ENCODE results near the gene ZNF367.

ZNF367 gene

DNA sequence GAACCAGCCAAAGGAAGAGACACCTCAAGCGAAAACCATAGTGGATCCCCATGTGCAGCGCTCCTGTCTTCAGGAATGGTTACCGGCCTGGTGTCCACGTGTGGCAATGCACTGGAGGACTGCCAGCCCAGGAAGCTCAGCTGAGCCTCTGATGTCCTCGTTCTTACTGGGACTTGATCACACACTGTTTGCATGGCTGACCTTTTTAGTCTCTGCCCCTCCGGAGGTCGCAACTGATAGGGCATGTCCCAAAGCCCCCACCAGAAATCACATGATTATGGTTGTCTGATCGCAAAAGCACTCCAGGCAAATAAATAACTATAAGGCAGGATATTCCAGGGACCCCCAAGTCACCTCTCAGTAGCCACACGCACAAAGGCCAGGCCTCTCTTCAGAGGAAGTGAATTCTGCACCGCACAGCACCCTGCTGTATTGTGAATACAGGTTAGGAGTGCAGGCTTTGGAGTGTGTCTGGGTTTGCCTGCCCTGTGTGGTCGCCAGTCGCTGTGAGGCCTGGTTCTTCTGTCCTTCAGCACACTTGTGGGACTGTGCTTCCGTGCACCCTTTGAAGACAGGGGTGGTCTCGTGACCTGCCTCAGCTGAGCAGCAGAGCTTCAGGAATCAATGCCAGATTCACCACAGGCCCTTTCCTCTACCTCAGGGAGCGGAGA is 18.4 kb upstream of the ZNF367 start:
- no peak for DNase-seq (ENCODE audit: low read depth in 2 of 2, low spot score in 1 of 2)

DNA sequence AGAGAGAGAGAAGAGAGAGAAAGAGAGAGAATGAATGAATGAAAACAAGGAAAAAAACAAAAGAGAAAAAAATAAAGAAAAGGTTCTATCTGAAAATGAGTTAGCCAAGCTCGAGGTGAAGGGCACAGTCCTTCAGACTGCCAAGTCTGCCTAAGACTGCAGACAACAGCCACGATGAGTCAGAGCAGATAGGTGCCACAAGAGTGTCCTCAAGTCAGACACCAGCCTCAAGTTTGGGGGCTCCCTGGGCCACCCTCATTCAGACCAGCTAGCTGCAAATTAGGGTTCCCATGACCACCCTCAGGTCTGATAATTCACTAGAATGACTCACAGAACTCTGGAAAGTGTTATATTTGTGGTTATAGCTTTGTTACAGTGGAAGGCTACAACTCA is 17.9 kb upstream of the ZNF367 start:
- no peak for DNase-seq (ENCODE audit: low read depth in 2 of 2, low spot score in 1 of 2)

- no peak for DNase-seq (ENCODE audit: low read depth in 2 of 2, low spot score in 1 of 2)
Observed at GRCh38 chr9:96435345-96435744, 17.2 kb upstream of the ZNF367 start.

GRCh38 chr9:96430377-96430776 is 12.2 kb upstream of the ZNF367 start:
- no peak for DNase-seq (ENCODE audit: low read depth in 2 of 2, low spot score in 1 of 2)

- no peak for DNase-seq (ENCODE audit: low read depth in 2 of 2, low spot score in 1 of 2)
Observed at GRCh38 chr9:96429732-96430131, 11.6 kb upstream of the ZNF367 start.

DNA sequence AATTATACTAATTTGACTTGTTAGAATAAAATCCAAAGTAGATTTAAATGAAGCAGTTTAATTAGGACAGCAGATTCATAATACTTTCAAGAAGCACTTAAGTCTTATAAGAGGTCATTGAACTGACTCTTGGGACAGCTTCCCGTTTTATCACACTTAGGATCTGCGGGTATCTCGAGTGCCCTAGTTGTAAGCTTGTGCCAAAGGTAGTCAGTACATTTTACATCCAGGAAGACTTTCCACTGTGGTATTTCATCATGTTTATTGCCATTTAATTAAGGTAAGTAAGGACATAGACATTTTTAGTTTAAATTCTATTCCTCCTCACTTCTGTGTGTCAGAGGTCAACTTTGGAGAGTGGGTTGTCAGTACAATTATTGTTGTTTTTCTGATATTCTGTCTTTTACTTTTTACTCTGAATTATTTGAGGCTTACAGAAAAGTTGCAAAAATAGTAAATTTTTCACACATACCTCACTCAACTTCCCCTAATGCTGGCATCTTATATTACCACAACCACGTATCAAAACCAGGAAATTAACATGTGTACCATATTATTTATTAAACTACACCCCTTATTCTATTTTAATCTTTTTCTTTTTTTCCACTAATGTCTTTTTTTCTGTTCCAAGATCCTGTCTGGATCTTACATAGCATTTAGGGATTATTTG is 7.5 kb upstream of the ZNF367 start:
- DNase-seq (ENCODE audit: low read depth in 2 of 2, low spot score in 1 of 2) = no peak

GRCh38 chr9:96423985-96424336 is 5.8 kb upstream of the ZNF367 start:
- DNase-seq (ENCODE audit: low read depth in 2 of 2, low spot score in 1 of 2) = no peak

DNA sequence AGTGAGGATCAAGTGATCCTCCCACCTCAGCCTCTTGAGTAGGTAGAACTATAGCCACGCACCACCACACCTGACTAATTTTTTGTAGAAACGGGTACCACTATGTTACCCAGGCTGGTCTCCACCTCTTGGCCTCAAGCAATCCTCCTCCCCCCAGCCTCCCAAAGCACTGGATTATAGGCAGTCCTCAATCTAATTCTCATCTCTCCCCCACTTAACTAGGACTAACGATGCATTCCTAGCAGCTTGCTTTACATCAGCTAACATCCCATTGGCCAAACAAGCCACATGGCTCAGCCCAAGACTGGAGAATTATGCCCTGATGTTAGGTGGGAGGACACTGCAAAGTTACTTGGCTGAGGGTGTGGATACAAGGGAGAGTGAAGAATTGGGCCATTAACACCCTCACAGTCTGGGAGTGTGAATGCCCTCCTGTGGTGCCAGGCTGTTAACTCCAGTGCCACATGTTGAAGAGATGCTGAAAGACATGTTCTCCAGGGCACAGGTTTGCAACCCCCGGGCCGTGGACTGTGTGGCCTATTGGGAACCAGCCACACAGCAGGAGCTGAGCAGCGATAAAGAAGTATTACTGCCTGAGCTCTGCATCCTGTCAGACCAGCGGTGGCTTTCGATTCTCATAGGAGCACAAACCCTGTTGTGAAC is 5.3 kb upstream of the ZNF367 start:
- DNase-seq (ENCODE audit: low read depth in 2 of 2, low spot score in 1 of 2) = no peak

GRCh38 chr9:96420468-96421219 is 2.5 kb upstream of the ZNF367 start:
- DNase-seq (ENCODE audit: low read depth in 2 of 2, low spot score in 1 of 2) = no peak

- DNase-seq (ENCODE audit: low read depth in 2 of 2, low spot score in 1 of 2) = no peak
Observed at GRCh38 chr9:96419691-96419969, 1.5 kb upstream of the ZNF367 start.

GRCh38 chr9:96418920-96419690 is 935 bp upstream of the ZNF367 start:
- DNase-seq (ENCODE audit: low read depth in 2 of 2, low spot score in 1 of 2) = peak in 1 of 2 donors; percentile 21

- DNase-seq (ENCODE audit: low read depth in 2 of 2, low spot score in 1 of 2) = peak in 1 of 2 donors; percentile 17
Observed at GRCh38 chr9:96417661-96418082, 498 bp downstream of the ZNF367 start.

DNA sequence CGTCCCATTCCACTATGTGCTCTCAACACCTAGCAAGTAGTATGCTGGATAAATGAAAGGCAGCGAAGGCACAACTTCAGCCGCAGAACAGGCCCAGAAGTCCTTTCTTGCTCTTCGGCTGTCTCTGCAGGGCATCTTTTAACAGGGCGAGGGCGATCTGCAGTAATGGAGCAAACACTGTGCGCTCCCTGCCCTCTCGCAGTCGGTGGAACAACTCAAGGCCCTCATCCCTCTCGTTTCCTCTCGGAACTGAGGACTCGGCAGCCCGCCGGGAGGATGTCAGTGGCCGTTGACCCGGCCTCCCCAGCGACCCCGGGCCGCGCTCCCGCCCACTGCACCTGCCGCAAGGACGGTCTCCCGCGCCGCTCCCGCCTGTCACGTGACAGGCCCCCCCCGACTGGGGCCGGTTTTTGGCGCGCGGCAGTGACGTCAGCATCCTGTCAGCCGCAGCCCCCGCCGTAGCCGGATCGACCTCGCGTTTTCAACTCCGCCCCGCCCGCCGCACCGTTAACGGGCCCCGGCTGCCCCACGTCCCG is 1.1 kb downstream of the ZNF367 start:
- peak; percentile 84 to 92 for DNase-seq (ENCODE audit: low read depth in 2 of 2, low spot score in 1 of 2)

DNA sequence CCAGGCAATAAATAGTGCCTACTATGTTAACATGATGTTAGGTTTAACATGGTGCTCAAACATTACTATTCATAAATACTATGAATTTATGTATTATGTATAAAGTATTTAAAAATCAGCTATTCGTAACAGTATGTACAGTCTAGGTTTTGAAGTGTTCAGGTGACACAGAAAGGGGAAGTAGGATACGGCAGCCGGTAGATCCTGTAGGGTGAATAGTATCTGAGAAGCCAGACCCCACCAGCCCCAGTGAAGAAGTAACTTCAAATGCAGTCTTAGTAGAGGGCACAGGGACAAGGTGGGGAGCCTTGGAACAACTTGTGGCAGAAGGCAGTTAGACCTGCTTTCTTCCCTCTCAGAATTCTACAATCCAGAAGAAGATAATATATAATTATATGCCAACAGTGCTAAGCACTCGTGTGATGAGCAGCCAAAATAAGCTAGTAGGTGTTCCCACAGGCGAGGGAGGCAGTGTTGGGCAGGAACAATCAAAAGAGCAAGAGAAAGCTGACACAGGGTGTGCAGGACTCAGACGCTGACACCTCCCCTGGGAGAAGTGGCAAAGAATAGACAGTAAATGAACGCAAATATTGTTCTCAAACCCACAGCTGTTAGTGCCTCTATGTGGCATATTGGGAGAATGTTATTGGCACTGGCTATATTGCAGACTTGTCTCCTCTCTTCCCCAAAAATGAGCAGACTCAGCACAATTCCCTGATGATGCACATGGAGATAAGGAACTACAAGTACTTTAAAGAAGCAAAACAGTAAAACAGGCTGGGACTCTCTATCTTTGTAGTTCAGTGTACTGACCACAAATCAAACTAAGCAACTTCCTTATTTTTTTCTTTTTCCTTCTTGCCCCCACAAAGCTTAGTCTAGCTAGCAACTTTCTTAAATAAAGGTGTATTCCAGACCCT is 4.6 kb downstream of the ZNF367 start:
- no peak for DNase-seq (ENCODE audit: low read depth in 2 of 2, low spot score in 1 of 2)

GRCh38 chr9:96412174-96412913 is 5.8 kb downstream of the ZNF367 start:
- no peak for DNase-seq (ENCODE audit: low read depth in 2 of 2, low spot score in 1 of 2)

DNA sequence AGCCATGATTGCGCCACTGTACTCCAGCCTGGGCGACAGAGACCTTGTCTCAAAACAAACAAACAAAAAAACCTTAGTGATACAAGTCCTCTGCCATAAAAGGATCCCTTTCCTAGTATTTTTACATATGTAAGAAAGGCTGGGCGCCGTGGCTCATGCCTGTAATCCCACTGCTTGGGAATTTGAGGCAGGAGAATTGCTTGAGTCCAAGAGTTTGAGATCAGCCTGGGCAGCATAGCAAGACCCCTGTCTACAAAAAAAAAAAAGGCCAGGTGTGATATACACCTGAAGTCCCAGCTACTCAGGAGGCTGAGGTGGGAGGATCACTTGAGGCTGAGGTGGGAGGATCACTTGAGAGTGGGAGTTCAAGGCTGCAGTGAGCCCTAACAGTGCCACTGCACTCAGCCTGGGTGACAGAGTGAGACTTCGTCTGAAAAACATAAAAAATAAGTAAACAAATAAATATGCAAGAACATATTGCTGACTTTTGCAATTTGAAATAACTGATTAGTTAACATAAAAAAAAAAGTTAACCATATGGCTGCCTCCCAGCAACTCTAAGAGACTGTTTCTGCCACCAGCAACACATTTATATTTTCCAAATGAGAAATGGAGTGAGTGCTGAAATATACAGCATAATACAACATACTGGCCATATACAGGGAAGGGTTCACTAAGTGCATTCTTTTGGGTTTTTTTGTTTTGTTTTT is 6.9 kb downstream of the ZNF367 start:
- no peak for DNase-seq (ENCODE audit: low read depth in 2 of 2, low spot score in 1 of 2)

- DNase-seq (ENCODE audit: low read depth in 2 of 2, low spot score in 1 of 2) = no peak
Observed at GRCh38 chr9:96408409-96409280, 9.5 kb downstream of the ZNF367 start.

Measured in stimulated activated CD8-positive, alpha-beta memory T cell treated with anti-CD3 and anti-CD28 coated beads, Interleukin-4, amount 100 ng/mL, for 1 hour (primary cell).